Neuronal stem cell (in vitro differentiated cells): ENCODE measurements around the gene XRRA1.

Experiments used
- DNase-seq: peaks from one replicate; pipeline ENCODE4 v3.0.0-alpha.2; 2013; ENCODE audit warnings: low spot score
- H2AFZ ChIP-seq: one replicate; pipeline ENCODE4 v1.6.1; 2013; ENCODE audit warnings: mild to moderate bottlenecking, low read length, inconsistent platforms
- H2AK5ac ChIP-seq: 2 replicates; pipeline ENCODE4 v1.6.1; 2013; ENCODE audit warnings: low read depth, mild to moderate bottlenecking, inconsistent platforms, low read length, moderate library complexity, mixed read lengths
- H2BK120ac ChIP-seq: 2 replicates; pipeline ENCODE4 v1.6.1; 2013; ENCODE audit warnings: low read depth, mild to moderate bottlenecking, inconsistent platforms, low read length, moderate library complexity, mixed read lengths
- H2BK12ac ChIP-seq: one replicate; pipeline ENCODE4 v1.6.1; 2013; ENCODE audit warnings: low read length, inconsistent platforms
- H2BK15ac ChIP-seq: 2 replicates; pipeline ENCODE4 v1.6.1; 2013; ENCODE audit warnings: mild to moderate bottlenecking, low read length, inconsistent platforms, mixed read lengths
- H2BK5ac ChIP-seq: one replicate; pipeline ENCODE4 v1.6.1; 2013; ENCODE audit warnings: inconsistent platforms, mild to moderate bottlenecking, low read length, moderate library complexity
- H3K14ac ChIP-seq: one replicate; pipeline ENCODE4 v1.6.1; 2013; ENCODE audit warnings: low read length, inconsistent platforms
- H3K18ac ChIP-seq: 2 replicates; pipeline ENCODE4 v1.6.1; 2013; ENCODE audit warnings: low read length, inconsistent platforms
- H3K23ac ChIP-seq: 2 replicates; pipeline ENCODE4 v1.6.1; 2013; ENCODE audit warnings: low read depth, mild to moderate bottlenecking, mixed read lengths, low read length, inconsistent platforms; ENCODE audit not compliant: poor library complexity
- H3K27ac ChIP-seq: replicated peaks from 3 replicates; pipeline ENCODE4 v1.5.1; 2013; ENCODE audit warnings: low read length, inconsistent platforms
- H3K27me3 ChIP-seq, 3 experiments: 2 replicates each; pipeline ENCODE4 v1.6.1; 2013; ENCODE audit warnings: low read length in 3 of 3, mild to moderate bottlenecking in 2 of 3, inconsistent platforms in 1 of 3, low read depth in 1 of 3, mixed read lengths in 1 of 3, moderate library complexity in 1 of 3; ENCODE audit not compliant: control insufficient read depth in 3 of 3, insufficient read depth in 3 of 3
- H3K36me3 ChIP-seq, 2 donors: replicated peaks in 1 of 2; 2 replicates each; pipeline ENCODE4 v1.6.1; 2013; ENCODE audit warnings: low read length in 2 of 2; ENCODE audit not compliant: control insufficient read depth in 2 of 2, insufficient read depth in 2 of 2
- H3K4ac ChIP-seq: 2 replicates; pipeline ENCODE4 v1.6.1; 2013; ENCODE audit warnings: inconsistent platforms, mild to moderate bottlenecking, low read length, moderate library complexity
- H3K4me1 ChIP-seq, 2 donors: 1 replicate in 1 of 2; 2 replicates in 1 of 2; pipeline ENCODE4 v1.6.1; 2013; ENCODE audit warnings: low read length in 2 of 2, low read depth in 1 of 2; ENCODE audit not compliant: control insufficient read depth in 2 of 2, insufficient read depth in 1 of 2
- H3K4me2 ChIP-seq: one replicate; pipeline ENCODE4 v1.6.1; 2013; ENCODE audit warnings: mild to moderate bottlenecking, low read length, inconsistent platforms; ENCODE audit not compliant: insufficient read depth, poor library complexity, severe bottlenecking
- H3K4me3 ChIP-seq, 2 donors: 2 replicates each; pipeline ENCODE4 v1.5.1; 2013; ENCODE audit warnings: low read length in 2 of 2, mild to moderate bottlenecking in 2 of 2, inconsistent platforms in 1 of 2, moderate library complexity in 1 of 2
- H3K79me1 ChIP-seq: one replicate; pipeline ENCODE4 v1.6.1; 2013; ENCODE audit warnings: low read depth, mild to moderate bottlenecking, inconsistent platforms, low read length, moderate library complexity
- H3K9ac ChIP-seq: one replicate; pipeline ENCODE4 v1.6.1; 2013; ENCODE audit warnings: mild to moderate bottlenecking, low read depth, low read length, inconsistent platforms; ENCODE audit not compliant: poor library complexity
- H3K9me3 ChIP-seq, 2 donors: replicated peaks in 1 of 2; 2 replicates each; pipeline versions ENCODE3 to v1.6.1; 2013; ENCODE audit warnings: low read length in 2 of 2, mild to moderate bottlenecking in 2 of 2, inconsistent platforms in 1 of 2, low read depth in 1 of 2, mixed read lengths in 1 of 2, moderate library complexity in 1 of 2; ENCODE audit not compliant: control insufficient read depth in 2 of 2, insufficient read depth in 1 of 2
- H4K8ac ChIP-seq: one replicate; pipeline ENCODE4 v1.6.1; 2013; ENCODE audit warnings: low read depth, mild to moderate bottlenecking, inconsistent platforms, low read length, moderate library complexity
- H4K91ac ChIP-seq: one replicate; pipeline ENCODE4 v1.6.1; 2013; ENCODE audit warnings: low read length, low read depth, mild to moderate bottlenecking, inconsistent platforms; ENCODE audit not compliant: poor library complexity
- WGBS, 2 donors: extraction: QIAGEN DNeasy Blood & Tissue Kit; methylation state at CpG; one replicate each; pipeline ENCODE4 v1.1.7; 2013; ENCODE audit warnings: missing lambda C conversion rate in 2 of 2, mixed read lengths in 1 of 2; ENCODE audit not compliant: insufficient read length in 2 of 2, insufficient replicate concordance in 1 of 2; ENCODE audit errors: extremely low coverage in 2 of 2; 5-methylcytosine and 5-hydroxymethylcytosine counted together

The XRRA1 gene

DNA sequence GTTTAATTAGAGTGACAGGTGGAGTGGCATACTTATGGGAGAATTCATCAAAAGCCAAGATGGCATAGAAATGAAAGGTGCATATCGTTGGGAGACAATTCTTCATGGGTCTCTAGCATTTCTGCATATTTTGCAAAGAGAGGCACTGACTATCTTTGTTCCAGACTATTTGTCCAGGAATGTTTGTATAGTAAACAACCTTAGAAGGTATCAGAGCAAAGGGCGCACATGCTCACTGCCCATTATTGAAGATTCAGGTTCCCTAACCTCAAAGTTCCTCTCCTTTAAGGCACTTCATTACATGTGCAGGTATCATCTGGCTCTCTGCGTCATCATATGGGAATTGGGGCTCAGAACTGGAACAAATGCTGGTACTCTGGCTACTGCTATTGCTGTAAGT lies 35.2 kb upstream of the XRRA1 start:
- Histone ChIP-seq H3K27me3 (no peaks in the 10 kb centered on the region), H2BK5ac (no peak overlapping the region), H2AFZ (no peak overlapping the region), H3K79me1 (no peaks in the 10 kb centered on the region), H3K23ac (no peak overlapping the region), H3K14ac (no peak overlapping the region), H2BK12ac (no peak overlapping the region), H4K91ac (no peak overlapping the region), H3K4ac (no peak overlapping the region), H3K9ac (no peak overlapping the region), H2BK120ac (no peak overlapping the region), H3K4me2 (no peak overlapping the region), H3K4me1 (peaks cover 0 to 2% of the 10 kb centered on the region in 2 donors), H3K27ac (no peak overlapping the region), H3K4me3 (no peak overlapping the region), H3K18ac (no peak overlapping the region), H4K8ac (no peak overlapping the region), H2BK15ac (no peak overlapping the region), H2AK5ac (no peak overlapping the region), H3K9me3 (no peaks in the 10 kb centered on the region), H3K36me3 (peaks cover 2 to 23% of the 10 kb centered on the region in 2 donors)
- DNase-seq = no peak
- no CpG with 5 or more reads among the region's 3 CpGs for WGBS, 2 donors

DNA sequence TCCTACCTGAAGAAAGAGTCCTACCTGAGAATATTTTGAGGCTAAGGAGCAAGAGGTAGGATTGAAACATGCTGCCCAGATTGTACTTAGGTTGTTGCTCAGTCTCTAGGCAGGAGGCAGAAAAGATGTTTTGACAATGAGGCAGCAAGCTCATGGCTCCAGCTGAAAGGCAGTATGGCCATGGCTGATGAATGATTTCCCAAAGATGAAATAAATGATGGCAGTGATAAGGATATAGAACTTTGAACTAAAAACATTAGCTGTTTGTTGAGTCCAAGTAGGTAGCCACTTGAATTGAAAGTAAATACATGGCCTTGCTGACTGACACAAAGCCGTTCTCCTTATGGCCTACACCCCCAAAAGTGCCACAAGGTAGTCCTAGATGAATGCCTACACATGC lies 33.0 kb upstream of the XRRA1 start:
- Histone ChIP-seq H2BK120ac (no peak overlapping the region), H3K18ac (no peak overlapping the region), H2BK15ac (no peak overlapping the region), H3K4me2 (no peak overlapping the region), H2AK5ac (no peak overlapping the region), H3K23ac (no peak overlapping the region), H3K14ac (no peak overlapping the region), H3K9me3 (no peaks in the 10 kb centered on the region), H3K27ac (no peak overlapping the region), H3K4me3 (no peak overlapping the region), H2AFZ (no peak overlapping the region), H3K36me3 (peaks cover 6 to 39% of the 10 kb centered on the region in 2 donors), H4K91ac (no peak overlapping the region), H4K8ac (no peak overlapping the region), H3K4me1 (no peaks in the 10 kb centered on the region), H3K27me3 (no peaks in the 10 kb centered on the region), H2BK12ac (no peak overlapping the region), H3K4ac (no peak overlapping the region), H3K9ac (no peak overlapping the region), H3K79me1 (no peaks in the 10 kb centered on the region), H2BK5ac (no peak overlapping the region)
- no CpG with 5 or more reads among the region's 1 CpG for WGBS, 2 donors
- DNase-seq = no peak

GRCh38 chr11:74980634-74981033 lies 31.7 kb upstream of the XRRA1 start:
- H3K9me3 ChIP-seq = no peaks in the 10 kb centered on the region
- no peak overlapping the region for H3K27ac ChIP-seq
- no peak overlapping the region for H4K8ac ChIP-seq
- peaks cover 8 to 50% of the 10 kb centered on the region in 2 donors for H3K36me3 ChIP-seq
- H2BK120ac ChIP-seq = no peak overlapping the region
- H3K4me2 ChIP-seq = no peak overlapping the region
- no peak overlapping the region for H2BK15ac ChIP-seq
- no peak overlapping the region for H2BK12ac ChIP-seq
- DNase-seq = no peak
- no peak overlapping the region for H3K23ac ChIP-seq
- WGBS, 2 donors = no CpG with 5 or more reads among the region's 2 CpGs
- no peak overlapping the region for H2AK5ac ChIP-seq
- no peak overlapping the region for H3K4me3 ChIP-seq
- H3K79me1 ChIP-seq = no peaks in the 10 kb centered on the region
- no peak overlapping the region for H3K9ac ChIP-seq
- no peak overlapping the region for H3K14ac ChIP-seq
- no peak overlapping the region for H3K18ac ChIP-seq
- no peak overlapping the region for H2AFZ ChIP-seq
- H3K27me3 ChIP-seq = no peaks in the 10 kb centered on the region
- H4K91ac ChIP-seq = no peak overlapping the region
- H3K4me1 ChIP-seq = no peaks in the 10 kb centered on the region
- no peak overlapping the region for H2BK5ac ChIP-seq
- H3K4ac ChIP-seq = no peak overlapping the region

GRCh38 chr11:74978041-74978440 lies 29.1 kb upstream of the XRRA1 start:
- no peak overlapping the region for H3K14ac ChIP-seq
- H3K9ac ChIP-seq = no peak overlapping the region
- DNase-seq = no peak
- H3K36me3 ChIP-seq = peaks cover 10 to 75% of the 10 kb centered on the region in 2 donors
- H3K9me3 ChIP-seq = no peaks in the 10 kb centered on the region
- H2BK12ac ChIP-seq = no peak overlapping the region
- H4K8ac ChIP-seq = no peak overlapping the region
- H3K79me1 ChIP-seq = no peaks in the 10 kb centered on the region
- H3K4me2 ChIP-seq = no peak overlapping the region
- H3K4me3 ChIP-seq = no peak overlapping the region
- H3K27me3 ChIP-seq = no peaks in the 10 kb centered on the region
- no peak overlapping the region for H3K18ac ChIP-seq
- H4K91ac ChIP-seq = no peak overlapping the region
- H2BK15ac ChIP-seq = no peak overlapping the region
- H3K23ac ChIP-seq = no peak overlapping the region
- no peak overlapping the region for H2BK120ac ChIP-seq
- no peaks in the 10 kb centered on the region for H3K4me1 ChIP-seq
- no peak overlapping the region for H3K4ac ChIP-seq
- H2AK5ac ChIP-seq = no peak overlapping the region
- no peak overlapping the region for H2AFZ ChIP-seq
- no peak overlapping the region for H3K27ac ChIP-seq
- H2BK5ac ChIP-seq = no peak overlapping the region
- no CpG with 5 or more reads among the region's 4 CpGs for WGBS, 2 donors
